ENCODE data around the gene KRT72.

Gene KRT72

DNA sequence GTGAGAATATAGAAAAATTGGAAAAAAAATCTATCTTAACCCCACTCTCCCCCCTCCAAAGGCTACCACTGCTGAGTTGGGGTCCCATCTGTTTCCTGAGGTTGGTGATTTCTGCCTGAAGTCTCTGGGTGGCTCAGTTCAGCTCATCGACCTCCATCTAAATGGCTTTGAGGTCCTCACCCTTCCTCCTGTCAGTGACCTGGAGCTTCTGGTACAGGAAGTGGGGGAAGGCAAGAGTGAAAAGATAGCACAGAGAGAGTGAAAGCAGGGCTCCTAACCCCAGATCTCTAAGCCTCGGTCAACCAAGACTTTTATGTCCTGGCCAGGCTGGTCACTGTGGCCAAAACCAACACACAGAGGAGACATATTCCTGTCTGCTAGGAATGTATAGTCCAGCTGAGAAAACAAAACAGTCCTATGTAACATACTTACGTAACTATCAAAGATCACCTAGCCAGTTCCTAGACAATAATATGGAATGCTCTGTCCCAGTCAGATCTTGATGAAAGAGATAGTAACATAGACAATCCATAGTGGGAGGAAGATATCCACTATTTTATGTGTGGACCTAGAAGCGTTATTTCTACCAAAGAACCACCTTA, 29.4 kb upstream of the KRT72 start:
- no peak for DNase-seq (ENCODE audit: extremely low read depth in 1 of 2, low read depth in 1 of 2)

DNA sequence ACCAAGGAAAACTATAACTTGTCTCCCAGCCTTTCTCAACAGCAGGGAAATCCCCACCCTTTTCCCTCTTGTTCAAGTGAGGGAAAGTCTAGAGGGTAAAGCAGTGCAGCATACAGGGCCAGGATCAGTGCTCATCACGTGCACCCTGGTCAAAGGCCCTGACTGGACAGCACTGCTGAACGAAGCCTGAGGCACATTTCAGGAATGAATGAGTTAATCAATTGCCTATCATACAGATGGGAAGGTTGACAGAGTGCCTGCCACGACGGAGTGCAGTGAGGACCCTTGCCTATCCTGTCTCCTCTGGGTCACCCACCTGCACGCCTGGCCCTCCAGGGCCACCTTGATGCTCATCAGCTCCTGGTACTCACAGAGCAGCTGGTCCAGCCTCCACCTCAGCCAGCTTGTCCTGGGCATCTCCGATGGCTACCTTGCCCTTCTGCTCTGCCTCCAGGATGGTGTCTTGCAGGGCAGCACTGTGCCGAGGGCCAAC, 28.8 kb upstream of the KRT72 start:
- DNase-seq (ENCODE audit: extremely low read depth in 1 of 2, low read depth in 1 of 2): no peak

DNA sequence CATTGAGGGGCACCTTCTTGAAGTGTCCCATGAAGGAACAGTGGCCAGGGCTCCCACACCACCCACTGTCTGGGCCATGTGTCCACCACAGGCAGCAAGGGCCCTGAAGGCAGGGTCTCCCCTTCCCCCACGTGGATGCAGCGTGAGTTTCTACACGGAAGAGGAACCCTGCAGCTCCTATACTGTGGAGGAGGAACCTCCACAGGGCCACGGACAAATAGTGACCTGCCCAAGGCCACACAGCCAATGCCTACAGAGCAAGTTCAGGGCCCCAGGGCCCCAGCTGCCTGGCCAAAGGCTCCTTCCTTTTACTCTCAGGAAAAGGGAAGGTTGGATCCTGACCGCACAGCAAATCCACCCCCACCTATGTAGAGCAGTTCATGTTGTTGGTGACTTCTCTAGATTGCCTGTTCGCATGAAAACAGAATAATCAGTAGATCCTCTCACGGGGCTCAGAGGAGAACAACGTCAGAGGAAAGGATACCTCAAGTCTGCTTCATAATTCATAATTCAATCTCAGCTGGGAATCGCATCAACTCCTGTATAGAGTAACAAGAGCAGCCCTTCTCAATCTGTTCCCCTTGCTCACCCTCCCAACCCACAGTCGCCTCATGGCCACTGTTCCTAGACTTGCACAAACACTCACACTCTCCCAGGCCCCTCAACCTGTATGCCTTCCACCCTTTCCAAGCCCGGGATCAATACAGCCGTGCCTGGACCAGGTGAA, 28.2 kb upstream of the KRT72 start:
- no peak for DNase-seq (ENCODE audit: extremely low read depth in 1 of 2, low read depth in 1 of 2)

GRCh38 chr12:52628841-52629240, 27.6 kb upstream of the KRT72 start:
- no peak for DNase-seq (ENCODE audit: extremely low read depth in 1 of 2, low read depth in 1 of 2)

DNA sequence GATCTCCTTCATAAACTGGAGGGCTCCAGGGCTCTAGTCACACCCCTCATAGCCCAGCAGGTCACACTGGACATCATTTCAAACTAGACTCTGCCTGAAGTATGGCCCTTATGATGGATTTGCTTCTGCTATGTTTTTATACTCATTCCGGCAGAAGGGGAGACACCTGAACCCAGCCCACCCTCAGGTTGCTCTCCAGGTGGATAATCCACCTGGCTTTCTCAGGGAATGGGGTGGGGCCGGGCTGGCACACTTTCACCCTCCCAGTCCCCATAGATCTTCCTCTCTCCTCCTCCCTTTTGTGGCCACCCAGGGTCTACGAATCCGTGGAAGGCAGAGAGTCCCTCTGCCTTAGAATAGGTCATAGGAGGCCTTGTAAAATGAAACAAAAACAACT, 26.8 kb upstream of the KRT72 start:
- DNase-seq (ENCODE audit: extremely low read depth in 1 of 2, low read depth in 1 of 2): no peak

GRCh38 chr12:52627395-52628110, 26.3 kb upstream of the KRT72 start:
- no peak for DNase-seq (ENCODE audit: extremely low read depth in 1 of 2, low read depth in 1 of 2)

- no peak for DNase-seq (ENCODE audit: extremely low read depth in 1 of 2, low read depth in 1 of 2)
Observed at GRCh38 chr12:52622349-52622748, 21.1 kb upstream of the KRT72 start.

DNA sequence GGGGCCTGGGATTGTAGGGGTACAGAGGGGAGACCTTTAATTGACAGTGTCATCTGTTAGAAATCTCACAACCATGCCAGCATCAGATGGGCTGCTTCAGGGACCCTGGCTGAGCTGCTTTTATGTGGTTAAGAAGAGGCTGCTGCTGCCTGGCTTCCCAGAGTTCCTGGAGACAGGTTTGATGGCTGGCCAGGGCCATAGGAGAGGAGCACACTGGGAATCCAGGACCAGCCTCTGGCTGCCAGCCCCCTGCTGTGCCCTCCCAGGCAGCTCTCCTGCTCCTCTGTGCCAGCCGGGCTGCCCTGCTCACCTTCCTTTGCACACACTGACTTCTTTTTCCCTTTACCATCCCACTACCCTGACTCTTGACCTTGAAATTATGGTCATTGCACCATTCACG, 17.6 kb upstream of the KRT72 start:
- no peak for DNase-seq (ENCODE audit: extremely low read depth in 1 of 2, low read depth in 1 of 2)

DNA sequence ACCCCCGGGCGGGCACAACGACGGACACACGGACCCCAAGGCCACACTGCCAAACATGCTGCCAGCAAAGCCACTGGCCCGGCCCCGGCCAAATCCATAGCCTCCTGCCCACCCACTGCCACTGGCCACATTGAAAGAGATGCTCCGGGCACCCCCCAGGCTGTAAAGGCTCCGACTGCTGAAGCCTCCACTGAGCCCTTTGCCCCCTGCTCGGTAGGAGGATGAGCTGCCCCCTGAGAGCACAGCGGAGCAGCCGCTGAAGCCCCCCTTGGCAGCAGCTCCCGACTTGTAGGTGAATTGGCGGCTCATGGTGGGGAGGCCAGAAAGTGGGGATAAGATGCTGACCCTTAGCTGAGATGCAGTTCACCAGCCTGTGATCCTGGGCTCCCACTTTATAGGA, 17.0 kb upstream of the KRT72 start, which contains the start of gene KRT73:
TSS of gene KRT73 (minus strand) at position 344 of the 400 bp plus-strand sequence. CDS start at position 309, 35 bp downstream.
- no peak for DNase-seq (ENCODE audit: extremely low read depth in 1 of 2, low read depth in 1 of 2)

- DNase-seq (ENCODE audit: extremely low read depth in 1 of 2, low read depth in 1 of 2): no peak
Observed at GRCh38 chr12:52617403-52617785, 16.1 kb upstream of the KRT72 start.

DNA sequence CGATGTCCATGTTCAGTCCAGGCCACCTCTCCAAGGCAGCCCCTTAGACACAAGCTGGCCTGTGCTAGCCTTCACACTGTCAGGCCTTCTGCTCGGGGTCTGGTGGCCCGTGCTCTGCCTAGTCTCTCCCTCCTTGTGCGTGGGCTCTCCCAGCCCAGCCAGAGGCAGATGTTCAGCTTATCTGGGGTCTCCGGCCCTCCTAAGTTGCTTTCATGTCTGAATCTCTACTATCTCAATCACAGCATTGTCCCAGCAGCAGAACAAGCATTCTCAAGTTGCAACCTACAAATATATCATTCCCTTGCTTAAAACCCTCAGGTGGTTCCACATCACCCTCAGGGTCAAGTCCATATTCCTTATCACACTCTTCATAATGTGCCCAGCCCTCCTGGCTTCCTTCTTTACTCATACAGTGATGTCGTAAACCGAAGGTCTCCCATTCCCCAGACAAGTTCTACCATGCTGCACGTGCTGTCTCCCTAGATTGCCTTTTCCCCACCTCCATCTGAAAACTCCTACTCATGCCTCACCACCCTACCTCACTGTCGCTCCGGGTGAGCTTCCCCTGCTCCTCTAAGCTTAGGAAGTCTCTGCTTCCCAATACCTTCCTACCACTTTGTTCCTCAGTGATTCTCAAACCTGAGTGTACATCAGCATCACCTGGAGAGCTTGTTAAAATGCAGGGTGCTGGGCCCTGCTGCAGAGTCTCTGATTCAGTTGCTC, 15.6 kb upstream of the KRT72 start:
- DNase-seq (ENCODE audit: extremely low read depth in 1 of 2, low read depth in 1 of 2): no peak

DNA sequence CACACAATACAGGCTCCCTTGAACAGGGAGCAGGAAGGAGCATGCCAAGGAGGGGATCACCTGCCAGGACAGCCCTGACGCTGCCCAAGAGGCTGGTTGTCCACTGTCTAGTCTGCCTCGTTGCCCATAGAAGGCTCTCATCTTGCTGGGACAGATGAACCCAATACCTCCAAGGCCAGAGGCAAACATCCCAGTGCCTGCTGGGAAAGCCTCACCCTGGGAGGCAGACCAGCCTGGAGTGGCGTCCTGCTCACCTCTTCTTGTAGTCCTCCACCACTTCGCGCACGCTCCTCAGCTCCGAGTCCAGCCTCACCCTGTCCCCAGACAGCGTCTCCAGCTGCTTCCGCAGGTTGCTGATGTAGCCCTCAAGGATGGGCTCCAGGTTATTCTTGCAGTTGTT, 14.6 kb upstream of the KRT72 start:
- DNase-seq (ENCODE audit: extremely low read depth in 1 of 2, low read depth in 1 of 2): no peak

DNA sequence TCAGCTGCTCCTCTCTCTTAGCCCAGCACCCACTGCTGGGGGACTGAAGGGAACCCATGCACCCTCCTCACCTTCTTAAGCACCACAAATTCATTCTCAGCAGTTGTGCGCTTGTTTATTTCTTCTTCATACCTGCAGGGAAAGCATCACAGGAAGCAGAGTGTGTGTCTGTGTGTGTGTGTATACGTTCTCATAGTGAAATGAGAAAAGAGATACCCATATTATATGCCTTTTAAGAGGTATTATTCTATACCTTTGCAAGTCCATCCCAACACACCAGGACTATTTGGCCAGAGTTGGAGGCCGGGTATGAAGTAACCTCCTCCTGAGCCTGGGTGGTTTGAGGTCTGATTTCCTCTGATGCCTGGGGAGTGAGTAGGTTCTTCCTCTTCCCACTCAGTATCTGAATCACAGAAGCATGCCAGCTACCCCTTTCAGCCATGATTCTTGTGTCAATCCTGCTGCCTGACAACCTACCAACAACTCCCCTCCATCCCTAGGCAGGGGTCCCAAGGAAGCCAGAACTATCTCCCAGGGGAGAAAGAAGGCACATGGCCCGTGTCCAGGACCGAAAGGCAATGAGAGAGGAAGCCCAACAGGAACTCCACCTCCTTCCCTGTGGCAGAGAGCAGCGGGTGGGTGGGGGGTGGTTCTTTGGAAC, 14.1 kb upstream of the KRT72 start:
- peak in 1 of 2 donors; percentile 35 for DNase-seq (ENCODE audit: extremely low read depth in 1 of 2, low read depth in 1 of 2)

DNA sequence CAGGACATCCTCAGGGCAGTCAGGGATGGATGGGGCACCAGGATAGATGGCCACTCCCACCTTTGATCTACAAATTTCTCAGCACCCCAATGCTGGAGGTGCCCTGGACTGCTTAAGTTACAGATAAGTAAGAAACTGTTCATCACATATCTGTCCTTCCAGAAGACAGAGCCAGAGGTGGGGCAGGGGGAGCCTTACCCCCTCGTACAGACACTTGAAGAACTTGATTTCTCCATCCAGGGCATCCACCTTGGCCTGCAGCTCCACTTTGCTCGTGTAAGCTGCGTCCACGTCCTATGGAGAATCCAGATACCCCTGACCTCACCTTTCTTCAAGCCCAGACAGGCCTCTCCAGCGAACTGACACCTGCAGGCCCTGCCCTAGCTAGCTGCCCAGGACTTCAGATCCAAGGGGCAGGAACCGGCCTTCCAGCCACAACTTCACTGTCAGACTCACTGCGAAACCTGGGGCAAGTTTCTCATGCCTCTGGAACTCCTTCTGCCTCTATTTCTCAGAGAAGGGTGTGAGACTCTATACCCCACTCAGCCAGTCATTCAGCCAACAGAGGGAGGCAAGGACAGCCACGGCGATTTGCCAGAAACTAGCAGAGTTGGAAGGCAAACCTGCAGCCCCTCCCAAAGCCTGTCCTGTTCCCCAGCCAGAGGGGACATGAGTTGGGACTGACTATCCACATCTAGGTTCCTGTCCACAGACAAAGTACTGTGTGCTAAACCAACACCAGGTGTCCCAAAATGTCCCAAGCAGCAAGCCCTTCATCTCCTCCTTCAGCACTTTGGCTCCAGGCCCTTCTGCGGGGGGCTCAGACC, 13.3 kb upstream of the KRT72 start:
- DNase-seq (ENCODE audit: extremely low read depth in 1 of 2, low read depth in 1 of 2): no peak

GRCh38 chr12:52613384-52614030, 12.2 kb upstream of the KRT72 start:
- no peak for DNase-seq (ENCODE audit: extremely low read depth in 1 of 2, low read depth in 1 of 2)

- no peak for DNase-seq (ENCODE audit: extremely low read depth in 1 of 2, low read depth in 1 of 2)
Observed at GRCh38 chr12:52612431-52613383, 11.4 kb upstream of the KRT72 start.

- DNase-seq (ENCODE audit: extremely low read depth in 1 of 2, low read depth in 1 of 2): no peak
Observed at GRCh38 chr12:52611080-52611468, 9.8 kb upstream of the KRT72 start.

Data from stimulated activated CD8-positive, alpha-beta memory T cell treated with anti-CD3 and anti-CD28 coated beads, Interleukin-7, amount 100 ng/mL, for 48 hours (primary cell).